ENCODE results near the gene YIF1A. TPM values are rescaled to one million over a fixed set of nuclear protein-coding genes. Genes with fewer than 3 reads are reported as not detected.

The YIF1A gene
- polyA plus RNA-seq, 3 donors: 50.0 to 81.1 (median 63.8) TPM

- peak overlapping the region; percentile 58 for H3K4me2 ChIP-seq (replicated peaks; ENCODE audit: extremely low read depth, low read length, poor library complexity, severe bottlenecking)
- H3K27me3 ChIP-seq (ENCODE audit: control insufficient read depth in 2 of 2, insufficient read depth in 2 of 2, low read length in 2 of 2): no peaks in the 10 kb centered on the region
- DNase-seq: no peak
- peak overlapping the region; percentile 79 to 83 for H3K27ac ChIP-seq (ENCODE audit: low read depth in 1 of 2, low read length in 2 of 2)
- no peak for TF ChIP-seq CTCF (IDR thresholded peaks at IDR 0.05)
- no peaks in the 10 kb centered on the region for H3K36me3 ChIP-seq (replicated peaks in 1 of 2; ENCODE audit: control insufficient read depth in 1 of 2, insufficient read depth in 2 of 2, low read length in 2 of 2)
- peaks cover 38 to 45% of the 10 kb centered on the region in 2 donors for H3K4me1 ChIP-seq (ENCODE audit: control insufficient read depth in 1 of 2, insufficient read depth in 2 of 2, low read length in 2 of 2)
- Mint-ChIP-seq H3K9me3 (peaks cover 0 to 9% (median 3%) of the 10 kb centered on the region in 7 donors), H3K4me1 (peaks cover 36% of the 10 kb centered on the region), H3K27ac (peak overlapping the region; percentile 88 to 96 (median 94)), H3K4me3 (peak overlapping the region in 1 of 2 donors; percentile 39), H3K36me3 (peaks cover 0 to 2% of the 10 kb centered on the region in 2 donors), H3K27me3 (ENCODE audit: low read depth in 3 of 3) (peaks cover 0 to 16% (median 13%) of the 10 kb centered on the region in 3 donors)
- peak overlapping the region in 1 of 3 experiments; percentile 19 for H3K4me3 ChIP-seq (replicated peaks in 1 of 3; ENCODE audit: low read depth in 2 of 3, low read length in 3 of 3)
- H2AFZ ChIP-seq (ENCODE audit: insufficient read depth, low read depth, low read length, poor library complexity, severe bottlenecking): peak overlapping the region; percentile 38
- no peak overlapping the region for H3K9ac ChIP-seq (ENCODE audit: insufficient read depth, low read length, poor library complexity, severe bottlenecking)
- WGBS (ENCODE audit: insufficient coverage): 50% methylated on average over 2 of the region's 3 CpGs
- intact Hi-C loops (cut with micrococcal nuclease): loop anchor here in 1 of 2 donors (10.0 kb wide), 1 partner anchor 66 kb away; no protein-coding TSS in a partner anchor
- H3K9me3 ChIP-seq (replicated peaks in 1 of 2; ENCODE audit: control insufficient read depth in 1 of 2, insufficient read depth in 1 of 2, low read length in 2 of 2): no peaks in the 10 kb centered on the region
- H3K79me2 ChIP-seq (ENCODE audit: insufficient read depth, low read length): no peaks in the 10 kb centered on the region
- H4K20me1 ChIP-seq (ENCODE audit: insufficient read depth, low read length): no peaks in the 10 kb centered on the region
These were observed 29.6 kb upstream of the YIF1A start for GRCh38 chr11:66318600-66318970.

GRCh38 chr11:66317723-66318599, 29.0 kb upstream of the YIF1A start:
- DNase-seq: peak; percentile 90 to 95 (median 94)
- WGBS (ENCODE audit: insufficient coverage): 7% methylated on average over 12 of the region's 16 CpGs
- Histone ChIP-seq H3K9me3 (replicated peaks in 1 of 2; ENCODE audit: control insufficient read depth in 1 of 2, insufficient read depth in 1 of 2, low read length in 2 of 2) (no peaks in the 10 kb centered on the region), H4K20me1 (ENCODE audit: insufficient read depth, low read length) (no peaks in the 10 kb centered on the region), H3K9ac (ENCODE audit: insufficient read depth, low read length, poor library complexity, severe bottlenecking) (peak overlapping the region; percentile 24), H3K4me3 (replicated peaks in 1 of 3; ENCODE audit: low read depth in 2 of 3, low read length in 3 of 3) (peak overlapping the region in 1 of 3 experiments; percentile 44), H3K27ac (ENCODE audit: low read depth in 1 of 2, low read length in 2 of 2) (peak overlapping the region; percentile 79 to 83), H3K27me3 (ENCODE audit: control insufficient read depth in 2 of 2, insufficient read depth in 2 of 2, low read length in 2 of 2) (no peaks in the 10 kb centered on the region), H3K4me2 (replicated peaks; ENCODE audit: extremely low read depth, low read length, poor library complexity, severe bottlenecking) (peak overlapping the region; percentile 58), H3K79me2 (ENCODE audit: insufficient read depth, low read length) (no peaks in the 10 kb centered on the region), H3K4me1 (ENCODE audit: control insufficient read depth in 1 of 2, insufficient read depth in 2 of 2, low read length in 2 of 2) (peaks cover 45 to 51% of the 10 kb centered on the region in 2 donors), H2AFZ (ENCODE audit: insufficient read depth, low read depth, low read length, poor library complexity, severe bottlenecking) (peak overlapping the region; percentile 53), H3K36me3 (replicated peaks in 1 of 2; ENCODE audit: control insufficient read depth in 1 of 2, insufficient read depth in 2 of 2, low read length in 2 of 2) (no peaks in the 10 kb centered on the region)
- peaks cover 41% of the 10 kb centered on the region for H3K4me1 Mint-ChIP-seq
- H3K4me3 Mint-ChIP-seq: peak overlapping the region; percentile 39 to 69
- H3K27me3 Mint-ChIP-seq (ENCODE audit: low read depth in 3 of 3): peaks cover 0 to 16% (median 13%) of the 10 kb centered on the region in 3 donors
- intact Hi-C loops (cut with micrococcal nuclease): loop anchor here in 1 of 2 donors (10.0 kb wide), 1 partner anchor 67 kb away; no protein-coding TSS in a partner anchor
- no peak for TF ChIP-seq CTCF (IDR thresholded peaks at IDR 0.05)
- H3K27ac Mint-ChIP-seq: peak overlapping the region; percentile 88 to 96 (median 94)
- peaks cover 0 to 9% (median 3%) of the 10 kb centered on the region in 7 donors for H3K9me3 Mint-ChIP-seq
- peaks cover 0 to 2% of the 10 kb centered on the region in 2 donors for H3K36me3 Mint-ChIP-seq
